Measurements from ENCODE around the gene MAGEF1. TPM values are rescaled to one million over a fixed set of nuclear protein-coding genes. Genes with fewer than 3 reads are reported as not detected.

The MAGEF1 gene
- total and polyA plus RNA-seq, 2 donors from 2014 or later = 37.9 to 50.0 TPM

GRCh38 chr3:184752361-184752760 lies 40.5 kb upstream of the MAGEF1 start:
- TF ChIP-seq CTCF (IDR thresholded peaks at IDR 0.05; ENCODE audit: borderline replicate concordance, extremely low read depth, insufficient read depth) = no peak
- Histone ChIP-seq H3K9me3 (ENCODE audit: control insufficient read depth in 2 of 3, insufficient read depth in 1 of 3, low read length in 3 of 3) (no peaks in the 10 kb centered on the region), H3K4me3 (ENCODE audit: low read length in 3 of 3) (no peak overlapping the region), H3K36me3 (ENCODE audit: control insufficient read depth in 2 of 3, insufficient read depth in 3 of 3, low read length in 3 of 3) (no peaks in the 10 kb centered on the region), H3K27me3 (ENCODE audit: control insufficient read depth, insufficient read depth, low read length) (no peaks in the 10 kb centered on the region), H3K4me1 (ENCODE audit: control insufficient read depth in 2 of 3, insufficient read depth in 2 of 3, low read depth in 1 of 3, low read length in 3 of 3) (peaks cover 0 to 5% (median 0%) of the 10 kb centered on the region in 3 donors), H3K27ac (ENCODE audit: low read depth in 2 of 2, low read length in 2 of 2) (no peak overlapping the region), H3K9ac (ENCODE audit: low read length in 3 of 3) (no peak overlapping the region)
- no peak for FAIRE-seq
- intact Hi-C loops (cut with DNase I) = no loop called here
- DNase-seq = peak in 1 of 5 donors; percentile 22

- no peak overlapping the region for H3K27ac ChIP-seq (ENCODE audit: low read depth in 2 of 2, low read length in 2 of 2)
- H3K36me3 ChIP-seq (ENCODE audit: control insufficient read depth in 2 of 3, insufficient read depth in 3 of 3, low read length in 3 of 3) = no peaks in the 10 kb centered on the region
- FAIRE-seq (no peak), DNase-seq (peak in 1 of 5 donors; percentile 22)
- no peak overlapping the region for H3K4me3 ChIP-seq (ENCODE audit: low read length in 3 of 3)
- no peak for TF ChIP-seq CTCF (IDR thresholded peaks at IDR 0.05; ENCODE audit: borderline replicate concordance, extremely low read depth, insufficient read depth)
- peaks cover 0 to 3% (median 0%) of the 10 kb centered on the region in 3 donors for H3K4me1 ChIP-seq (ENCODE audit: control insufficient read depth in 2 of 3, insufficient read depth in 2 of 3, low read depth in 1 of 3, low read length in 3 of 3)
- H3K27me3 ChIP-seq (ENCODE audit: control insufficient read depth, insufficient read depth, low read length) = no peaks in the 10 kb centered on the region
- intact Hi-C loops (cut with DNase I) = no loop called here
- no peak overlapping the region for H3K9ac ChIP-seq (ENCODE audit: low read length in 3 of 3)
- no peaks in the 10 kb centered on the region for H3K9me3 ChIP-seq (ENCODE audit: control insufficient read depth in 2 of 3, insufficient read depth in 1 of 3, low read length in 3 of 3)
These were observed 39.6 kb upstream of the MAGEF1 start for GRCh38 chr3:184751204-184752040.

- Histone ChIP-seq H3K27me3 (ENCODE audit: control insufficient read depth, insufficient read depth, low read length) (no peaks in the 10 kb centered on the region), H3K27ac (ENCODE audit: low read depth in 2 of 2, low read length in 2 of 2) (no peak overlapping the region), H3K4me1 (ENCODE audit: control insufficient read depth in 2 of 3, insufficient read depth in 2 of 3, low read depth in 1 of 3, low read length in 3 of 3) (peaks cover 0 to 2% (median 0%) of the 10 kb centered on the region in 3 donors), H3K4me3 (ENCODE audit: low read length in 3 of 3) (no peak overlapping the region), H3K36me3 (ENCODE audit: control insufficient read depth in 2 of 3, insufficient read depth in 3 of 3, low read length in 3 of 3) (no peaks in the 10 kb centered on the region), H3K9me3 (ENCODE audit: control insufficient read depth in 2 of 3, insufficient read depth in 1 of 3, low read length in 3 of 3) (no peaks in the 10 kb centered on the region), H3K9ac (ENCODE audit: low read length in 3 of 3) (no peak overlapping the region)
- FAIRE-seq (no peak), DNase-seq (peak in 1 of 5 donors; percentile 38)
- intact Hi-C loops (cut with DNase I) = no loop called here
- no peak for TF ChIP-seq CTCF (IDR thresholded peaks at IDR 0.05; ENCODE audit: borderline replicate concordance, extremely low read depth, insufficient read depth)
These were observed 38.7 kb upstream of the MAGEF1 start for GRCh38 chr3:184750349-184751083.
